ENCODE results near the gene PSEN2.

PSEN2 gene

GRCh38 chr1:226864311-226864710, 6.1 kb upstream of the PSEN2 start:
- DNase-seq (ENCODE audit: low read depth): no peak

GRCh38 chr1:226865590-226865989, 4.8 kb upstream of the PSEN2 start:
- DNase-seq (ENCODE audit: low read depth): no peak

- no peak for DNase-seq (ENCODE audit: low read depth)
These were observed 2.9 kb upstream of the PSEN2 start for GRCh38 chr1:226867461-226868054.

GRCh38 chr1:226868726-226869125, 1.7 kb upstream of the PSEN2 start:
- no peak for DNase-seq (ENCODE audit: low read depth)

- no peak for DNase-seq (ENCODE audit: low read depth)
These were observed 403 bp upstream of the PSEN2 start for GRCh38 chr1:226870026-226870400.

- no peak for DNase-seq (ENCODE audit: low read depth)
These were observed 1.4 kb downstream of the PSEN2 start for GRCh38 chr1:226871636-226872327.

- DNase-seq (ENCODE audit: low read depth): no peak
These were observed 2.0 kb downstream of the PSEN2 start for GRCh38 chr1:226872437-226872836.

- DNase-seq (ENCODE audit: low read depth): no peak
These were observed 3.6 kb downstream of the PSEN2 start for GRCh38 chr1:226873771-226874578.

- DNase-seq (ENCODE audit: low read depth): no peak
These were observed 4.4 kb downstream of the PSEN2 start for GRCh38 chr1:226874579-226875425.

- DNase-seq (ENCODE audit: low read depth): no peak
These were observed 5.4 kb downstream of the PSEN2 start for GRCh38 chr1:226875641-226876295.

- no peak for DNase-seq (ENCODE audit: low read depth)
These were observed 7.3 kb downstream of the PSEN2 start for GRCh38 chr1:226877669-226878068.

GRCh38 chr1:226880372-226881287, 10.2 kb downstream of the PSEN2 start:
- no peak for DNase-seq (ENCODE audit: low read depth)

- no peak for DNase-seq (ENCODE audit: low read depth)
These were observed 11.2 kb downstream of the PSEN2 start for GRCh38 chr1:226881515-226882185.

GRCh38 chr1:226882187-226882586, 11.8 kb downstream of the PSEN2 start:
- DNase-seq (ENCODE audit: low read depth): no peak

GRCh38 chr1:226882631-226883409, 12.4 kb downstream of the PSEN2 start:
- DNase-seq (ENCODE audit: low read depth): no peak

GRCh38 chr1:226883630-226884029, 13.2 kb downstream of the PSEN2 start:
- no peak for DNase-seq (ENCODE audit: low read depth)

- DNase-seq (ENCODE audit: low read depth): no peak
These were observed 13.8 kb downstream of the PSEN2 start for GRCh38 chr1:226884116-226884625.

GRCh38 chr1:226884966-226885820, 14.8 kb downstream of the PSEN2 start:
- DNase-seq (ENCODE audit: low read depth): no peak

All from stimulated activated CD8-positive, alpha-beta memory T cell treated with anti-CD3 and anti-CD28 coated beads, Interleukin-12 subunit alpha, Interleukin-12 subunit beta, amount 100 ng/mL, for 1 hour (primary cell).